Thoracic aorta (tissue), 2 donors: ENCODE measurements around the gene KAT6B. TPM values are rescaled to one million over a fixed set of nuclear protein-coding genes. Genes with fewer than 3 reads are reported as not detected.
A peak's percentile ranks its signal among the peaks of the same experiment; 100 is the strongest.

ENCODE experiments used
- ATAC-seq: fragments of 150-250 bp; one replicate; pipeline ENCODE4 v1.8.0; 2017; ENCODE audit warnings: low read depth; ENCODE audit not compliant: insufficient number of reproducible peaks, low FRiP score
- DNase-seq: peaks from one replicate; pipeline ENCODE4 v3.0.0-alpha.2; 2020; ENCODE audit warnings: low spot score
- H3K27ac ChIP-seq, 2 donors: fragments of 200-600 bp; sonication (generic); 1 replicate in 1 of 2; 2 replicates in 1 of 2; pipeline ENCODE4 v1.5.1; 2016; ENCODE audit warnings: mild to moderate bottlenecking in 2 of 2, moderate library complexity in 2 of 2
- H3K27me3 ChIP-seq: fragments of 200-600 bp; sonication (generic); replicated peaks from 2 replicates; pipeline ENCODE4 v1.6.0; 2016; ENCODE audit warnings: mild to moderate bottlenecking; ENCODE audit not compliant: insufficient read depth
- H3K36me3 ChIP-seq: fragments of 200-600 bp; sonication (generic); one replicate; pipeline ENCODE4 v1.5.1; 2016
- H3K4me1 ChIP-seq, 2 donors: fragments of 200-600 bp; sonication (generic); 1 replicate in 1 of 2; 2 replicates in 1 of 2; pipeline versions ENCODE4 v1.5.1 to v1.6.0; 2016; ENCODE audit warnings: low read depth in 2 of 2, mild to moderate bottlenecking in 1 of 2; ENCODE audit not compliant: control insufficient read depth in 1 of 2
- H3K4me3 ChIP-seq: fragments of 200-600 bp; sonication (generic); 2 replicates; pipeline ENCODE4 v1.5.1; 2016; ENCODE audit warnings: mild to moderate bottlenecking
- H3K9me3 ChIP-seq: fragments of 200-600 bp; sonication (generic); 2 replicates; pipeline ENCODE4 v1.5.1; 2016
- CTCF ChIP-seq: fragments of 200-600 bp; sonication (generic); IDR thresholded peaks from one replicate; pipeline ENCODE4 v1.5.1; 2019; ENCODE audit warnings: antibody characterized with exemption
- total RNA-seq, 2 donors: library from RNA; depleted of rRNA; stranded (reverse); fragments of >200 nt; gene quantifications; one replicate each; pipeline versions ENCODE4 v1.1.0 to v1.2.3, GENCODE V29; 2016

Gene KAT6B
- total RNA-seq, 2 donors from 2014 or later = 38.4 to 46.9 TPM

- H3K9me3 ChIP-seq = no peaks in the 10 kb centered on the region
- ATAC-seq (no peak), DNase-seq (no peak)
- no peak for TF ChIP-seq CTCF
- peak overlapping the region in 1 of 2 donors; percentile 32 for H3K27ac ChIP-seq
- H3K4me1 ChIP-seq = peaks cover 27 to 30% of the 10 kb centered on the region in 2 donors
- H3K36me3 ChIP-seq = peaks cover 3% of the 10 kb centered on the region
- peak overlapping the region; percentile 85 for H3K4me3 ChIP-seq
- no peaks in the 10 kb centered on the region for H3K27me3 ChIP-seq
Observed at GRCh38 chr10:74827694-74828093, 1.3 kb downstream of the KAT6B start.

- no peak for TF ChIP-seq CTCF
- peaks cover 3% of the 10 kb centered on the region for H3K36me3 ChIP-seq
- no peak overlapping the region for H3K27ac ChIP-seq
- no peak overlapping the region for H3K4me3 ChIP-seq
- H3K9me3 ChIP-seq = no peaks in the 10 kb centered on the region
- H3K4me1 ChIP-seq = peaks cover 20 to 24% of the 10 kb centered on the region in 2 donors
- H3K27me3 ChIP-seq = no peaks in the 10 kb centered on the region
- DNase-seq (no peak), ATAC-seq (no peak)
Observed at GRCh38 chr10:74828946-74829345, 2.5 kb downstream of the KAT6B start.

GRCh38 chr10:74831518-74832120, 5.2 kb downstream of the KAT6B start:
- Histone ChIP-seq H3K4me1 (peaks cover 15 to 27% of the 10 kb centered on the region in 2 donors), H3K9me3 (no peaks in the 10 kb centered on the region), H3K27me3 (no peaks in the 10 kb centered on the region), H3K27ac (no peak overlapping the region), H3K4me3 (no peak overlapping the region), H3K36me3 (peaks cover 3% of the 10 kb centered on the region)
- ATAC-seq = no peak
- TF ChIP-seq CTCF = no peak
- DNase-seq = no peak

DNA sequence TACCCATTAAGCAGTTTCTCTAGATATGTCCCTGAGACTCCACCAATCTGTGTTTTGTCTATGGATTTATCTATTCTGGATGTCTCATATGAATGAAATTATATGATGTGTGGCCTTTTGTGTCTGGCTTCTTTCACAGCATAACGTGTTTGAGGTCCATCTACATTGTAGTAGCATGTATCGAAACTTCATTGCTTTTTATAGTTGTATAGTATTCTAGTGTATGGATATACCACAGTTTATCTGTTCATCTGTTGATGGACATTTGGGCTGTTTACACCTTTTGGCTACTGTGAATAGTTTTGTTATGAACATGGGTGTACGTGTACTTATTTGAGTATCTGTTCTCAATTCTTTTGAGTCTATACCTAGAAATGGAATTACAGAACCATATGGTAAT, 9.6 kb downstream of the KAT6B start:
- no peaks in the 10 kb centered on the region for H3K36me3 ChIP-seq
- ATAC-seq (no peak), DNase-seq (no peak)
- peaks cover 8 to 44% of the 10 kb centered on the region in 2 donors for H3K4me1 ChIP-seq
- no peaks in the 10 kb centered on the region for H3K9me3 ChIP-seq
- H3K27me3 ChIP-seq = no peaks in the 10 kb centered on the region
- no peak overlapping the region for H3K27ac ChIP-seq
- TF ChIP-seq CTCF = no peak
- no peak overlapping the region for H3K4me3 ChIP-seq

DNA sequence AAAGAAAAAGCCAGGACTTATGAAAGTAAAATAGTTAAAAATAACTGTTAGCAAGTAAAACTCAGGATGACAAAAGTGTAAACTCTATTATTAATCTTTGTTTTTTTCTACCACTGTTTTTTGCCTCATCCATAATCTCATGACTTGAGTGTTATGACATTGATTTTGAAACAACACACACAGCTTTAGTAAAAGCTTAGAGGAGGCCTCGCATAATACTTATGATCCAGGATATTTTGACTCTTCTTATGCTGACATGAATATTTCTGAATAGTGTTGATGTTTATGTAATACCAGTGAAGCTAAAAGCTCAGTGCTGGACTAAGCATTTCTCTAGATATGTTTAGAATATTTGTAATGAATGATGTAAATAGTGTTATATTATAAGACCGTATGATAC, 10.5 kb downstream of the KAT6B start:
- TF ChIP-seq CTCF = no peak

More for the DNA sequence above, 10.5 kb downstream of the KAT6B start:
- H3K27ac ChIP-seq = no peak overlapping the region
- no peaks in the 10 kb centered on the region for H3K27me3 ChIP-seq
- no peaks in the 10 kb centered on the region for H3K36me3 ChIP-seq
- no peak overlapping the region for H3K4me3 ChIP-seq
- DNase-seq = no peak
- no peak for ATAC-seq
- H3K9me3 ChIP-seq = no peaks in the 10 kb centered on the region
- peaks cover 17 to 53% of the 10 kb centered on the region in 2 donors for H3K4me1 ChIP-seq
